Activated T-cell treated with anti-CD3 and anti-CD28 coated beads, Interleukin-2, amount 50 U/mL, for 1 hour (primary cell): ENCODE data around the gene STX8.
A peak's percentile ranks its signal among the peaks of the same experiment; 100 is the strongest.
"Not testable (repeated sequence)": the region's sequence is repeated elsewhere in the genome, so short reads cannot be mapped to it uniquely, and the experiment has no call there.

Experiments
- DNase-seq: peaks from one replicate; pipeline ENCODE4 v3.0.0-alpha.2; 2020

The STX8 gene

DNA sequence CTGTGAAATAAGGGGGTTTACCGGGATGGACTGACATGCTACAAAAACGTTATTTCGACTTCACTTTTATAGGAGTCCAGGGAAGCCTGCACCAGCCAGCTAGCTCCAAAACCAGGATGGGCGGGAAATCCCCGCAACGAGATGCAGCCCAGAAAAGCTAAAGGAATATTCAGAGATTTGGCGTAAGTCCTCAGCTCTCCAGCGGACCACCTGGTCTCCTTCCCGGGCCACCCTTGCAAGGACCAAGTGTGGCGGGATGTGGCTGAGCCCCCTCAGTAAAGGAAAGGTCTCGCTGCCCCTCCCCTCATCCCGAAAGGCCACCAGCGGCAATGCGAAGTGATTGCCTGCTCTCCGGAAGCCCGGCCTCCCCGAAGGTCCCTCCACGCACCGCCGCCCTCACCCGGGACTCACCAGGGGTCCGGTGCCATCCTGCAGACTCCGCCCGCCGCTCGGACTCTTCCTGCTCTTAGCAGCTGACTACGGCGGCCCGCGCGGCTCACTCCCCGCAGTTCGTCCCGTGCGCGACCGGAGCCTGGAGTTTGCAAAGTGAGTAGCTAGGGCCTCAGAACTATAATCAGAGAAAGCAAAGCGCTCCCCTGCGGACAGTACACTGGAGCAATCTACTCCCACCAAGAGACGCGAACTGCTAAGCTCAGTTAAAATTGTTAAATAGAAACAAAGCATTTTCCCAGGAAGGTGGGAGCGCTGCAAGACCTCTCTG is at the start of gene STX8:
STX8 (minus strand) TSS at position 440 of the 721 bp plus-strand sequence; CDS start at position 428, 12 bp downstream.
- DNase-seq: peak; percentile 76

DNA sequence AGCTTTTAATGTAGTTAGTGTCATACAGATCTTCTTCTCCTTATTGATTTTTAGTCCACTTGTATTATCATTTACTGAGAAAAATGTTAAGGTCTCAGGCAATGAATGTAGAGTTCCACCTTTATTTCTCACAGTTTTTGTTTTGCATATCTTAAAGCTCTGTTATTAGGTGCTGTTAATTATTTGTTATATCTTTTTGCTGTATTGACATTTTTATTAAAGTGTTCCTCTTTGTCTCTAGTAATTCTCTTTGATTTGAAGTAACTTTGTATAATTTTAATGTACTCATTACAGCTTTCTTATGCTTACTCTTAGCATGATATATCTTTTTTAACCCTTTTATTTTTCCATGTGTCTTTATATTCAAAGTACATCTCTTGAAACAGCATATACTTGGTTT is 47.3 kb upstream of the STX8 start:
- DNase-seq: no peak

DNA sequence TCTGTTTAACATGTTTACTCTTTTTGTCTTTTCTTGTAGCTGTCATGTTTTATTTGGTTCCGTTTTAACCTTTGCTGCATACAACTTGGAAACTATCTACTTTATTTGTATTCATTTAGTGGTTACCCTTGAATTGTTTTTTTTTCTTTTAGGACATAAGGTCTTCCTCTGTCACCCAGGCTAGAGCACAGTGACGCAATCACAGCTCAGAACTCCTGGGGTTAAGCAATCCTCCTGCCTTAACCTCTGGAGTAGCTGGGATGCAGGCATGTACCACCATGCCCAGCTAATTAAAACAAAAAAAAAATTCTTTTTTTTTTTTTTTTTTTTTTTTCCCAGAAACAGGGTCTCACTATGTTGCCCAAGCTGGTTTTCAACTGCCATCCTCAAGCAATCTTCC is 39.9 kb upstream of the STX8 start:
- DNase-seq: no peak

DNA sequence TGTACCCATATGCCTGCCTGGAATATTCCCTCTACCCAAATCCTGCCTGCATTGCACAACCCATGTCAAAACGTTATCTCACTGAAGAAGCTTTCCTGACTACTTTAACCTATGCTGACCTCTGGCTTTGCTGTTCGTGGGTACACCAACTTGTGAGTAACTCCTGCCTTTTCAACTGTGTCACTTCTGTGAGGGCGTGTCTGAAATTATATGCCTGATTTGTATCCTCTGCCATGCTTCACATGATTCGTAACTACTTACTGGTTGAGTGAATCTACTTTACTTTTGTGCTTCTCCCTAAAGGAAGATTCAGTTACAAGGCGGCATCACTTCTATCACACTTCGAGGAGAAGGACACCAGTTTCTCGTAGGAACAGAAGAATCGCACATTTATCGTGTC is 36.4 kb upstream of the STX8 start:
- DNase-seq: no peak

GRCh38 chr17:9611557-9611956 is 35.9 kb upstream of the STX8 start:
- DNase-seq: no peak

- not testable (repeated sequence) for DNase-seq
These were observed 31.4 kb upstream of the STX8 start for GRCh38 chr17:9607058-9607457.

- no peak for DNase-seq
These were observed 30.8 kb upstream of the STX8 start for GRCh38 chr17:9606453-9606852.

DNA sequence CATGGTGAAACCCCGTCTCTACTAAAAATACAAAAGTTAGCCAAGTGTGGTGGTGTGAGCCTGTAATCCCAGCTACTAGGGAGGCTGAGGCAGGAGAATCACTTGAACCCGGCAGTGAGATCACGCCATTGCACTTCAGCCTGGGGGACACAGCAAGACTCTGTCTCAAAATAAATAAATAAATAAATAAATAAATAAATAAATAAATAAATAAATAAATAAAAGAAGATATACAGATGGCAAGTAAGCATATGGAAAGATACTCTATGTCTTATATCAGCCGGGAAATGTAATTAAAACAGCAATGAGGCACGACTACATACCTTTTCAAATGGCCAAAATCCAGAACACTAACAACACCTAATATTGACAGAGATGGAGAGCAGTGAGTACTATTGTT is 29.0 kb upstream of the STX8 start:
- not testable (repeated sequence) for DNase-seq

- no peak for DNase-seq
These were observed 23.0 kb upstream of the STX8 start for GRCh38 chr17:9598661-9599060.

GRCh38 chr17:9597638-9598037 is 22.0 kb upstream of the STX8 start:
- DNase-seq: not testable (repeated sequence)

DNA sequence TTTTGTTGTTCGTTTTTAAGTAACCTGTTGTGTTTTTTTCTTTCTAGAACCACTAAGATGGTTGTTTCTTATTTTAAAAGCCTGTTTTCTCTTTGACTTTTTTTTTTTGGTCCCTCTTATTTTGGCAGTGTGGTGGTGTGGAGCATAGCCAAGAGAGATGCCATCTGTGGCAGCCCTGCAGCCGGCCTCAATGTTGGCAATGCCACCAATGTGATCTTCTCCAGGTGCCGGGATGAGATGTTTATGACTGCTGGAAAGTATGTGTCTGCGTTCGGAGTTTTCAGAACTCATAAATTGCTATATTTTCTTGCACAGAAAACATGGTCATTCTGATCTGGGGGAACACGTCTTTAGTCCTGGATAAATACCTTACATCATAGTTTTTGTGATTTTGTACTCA is 18.4 kb upstream of the STX8 start:
- DNase-seq: no peak

GRCh38 chr17:9587969-9588656 is 12.5 kb upstream of the STX8 start:
- no peak for DNase-seq

DNA sequence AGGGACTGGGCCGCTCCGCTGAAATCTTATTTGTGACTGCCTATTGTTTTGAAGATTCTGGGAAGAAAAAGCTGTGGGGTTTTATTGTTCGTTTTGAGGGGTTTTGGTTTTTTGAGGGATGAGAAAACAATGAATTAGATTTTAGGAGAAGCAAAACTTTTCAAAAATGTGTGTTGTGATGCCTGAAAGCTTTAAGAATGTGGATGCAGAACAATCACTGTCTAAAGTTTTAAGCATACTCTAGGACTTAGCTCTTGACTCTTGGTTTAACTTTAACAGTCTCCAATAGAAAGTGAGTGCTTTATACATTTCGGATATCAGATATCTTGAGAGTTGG is 1.7 kb upstream of the STX8 start:
- no peak for DNase-seq

GRCh38 chr17:9576521-9577372 is 1.1 kb upstream of the STX8 start, which contains the start of gene CFAP52:
TSS of gene CFAP52 (plus strand) at chr17:9576642. CDS start at chr17:9576696, 54 bp downstream.
- DNase-seq: peak; percentile 77

DNA sequence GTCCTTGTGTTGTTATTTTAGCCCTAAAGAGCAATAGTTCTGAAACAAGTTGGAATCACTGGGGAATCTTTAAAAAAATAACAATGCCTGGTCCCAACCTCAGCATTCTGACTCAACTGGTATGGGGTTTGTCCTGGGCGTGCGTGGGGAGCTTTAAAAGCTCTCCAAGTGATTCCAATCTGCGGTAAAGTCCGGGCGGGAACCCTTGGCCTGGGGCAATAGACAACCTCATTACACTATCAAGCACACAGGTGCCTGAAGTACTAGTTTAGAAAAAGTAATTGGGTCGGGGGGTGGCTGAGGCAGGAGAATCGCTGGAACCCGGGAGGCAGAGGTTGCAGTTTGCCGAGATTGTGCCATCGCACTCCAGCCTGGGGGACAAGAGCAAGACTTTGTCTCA is 4.4 kb downstream of the STX8 start:
- no peak for DNase-seq

- DNase-seq: no peak
These were observed 6.5 kb downstream of the STX8 start for GRCh38 chr17:9568957-9569588.

GRCh38 chr17:9568004-9568403 is 7.6 kb downstream of the STX8 start:
- DNase-seq: no peak

DNA sequence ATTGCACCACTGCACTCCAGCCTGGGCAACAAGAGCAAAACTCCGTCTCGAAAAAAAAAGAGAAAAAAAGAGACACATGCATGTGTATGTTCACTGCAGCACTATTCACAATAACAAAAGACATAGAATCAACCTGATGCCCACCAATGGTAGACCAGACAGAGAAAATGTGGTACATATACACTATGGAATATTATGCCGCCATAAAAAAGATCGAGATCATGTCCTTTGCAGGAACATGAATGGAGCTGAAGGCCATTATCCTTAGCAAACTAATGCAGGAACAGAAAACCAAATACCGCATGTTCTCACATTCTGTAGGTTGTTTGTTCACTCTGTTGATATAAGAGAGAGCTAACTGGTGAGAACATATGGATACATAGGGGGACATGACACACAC is 8.9 kb downstream of the STX8 start:
- DNase-seq: not testable (repeated sequence)

GRCh38 chr17:9566067-9566466 is 9.6 kb downstream of the STX8 start:
- DNase-seq: no peak

DNA sequence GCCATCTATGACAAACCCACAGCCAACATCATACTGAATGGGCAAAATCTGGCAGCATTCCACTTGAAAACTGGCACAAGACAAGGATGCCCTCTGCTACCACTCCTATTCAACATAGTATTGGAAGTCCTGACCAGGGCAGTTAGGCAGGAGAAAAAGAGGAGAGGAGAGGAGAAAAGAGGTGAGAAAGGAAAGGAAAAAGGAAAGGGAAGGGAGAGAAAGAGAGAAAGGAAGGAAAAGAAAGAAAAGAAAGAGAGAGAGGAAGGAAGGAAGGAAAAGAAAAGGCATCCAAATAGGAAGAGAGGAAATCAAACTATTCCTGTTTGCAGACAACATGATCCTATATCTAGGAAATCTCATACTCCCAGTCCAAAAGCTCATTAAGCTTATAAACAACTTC is 11.5 kb downstream of the STX8 start:
- DNase-seq: no peak

DNA sequence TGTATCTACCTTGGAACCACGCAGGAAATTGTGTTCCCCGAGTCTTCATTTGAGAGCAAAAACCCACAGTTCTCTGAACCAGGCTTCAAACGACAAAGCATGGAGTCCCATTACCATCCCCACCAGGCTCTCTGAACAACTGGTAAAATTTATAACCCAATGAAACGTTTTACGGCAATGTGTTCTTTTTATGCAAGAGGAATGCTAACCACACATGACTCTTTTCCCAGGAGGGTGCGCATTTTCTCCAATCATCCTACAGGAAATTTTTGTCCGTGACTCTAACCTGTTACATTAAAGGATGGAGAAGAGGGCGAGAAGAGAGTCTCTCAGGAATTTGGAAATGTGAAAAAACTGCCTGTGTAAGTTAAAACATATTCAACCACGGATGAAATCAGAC is 17.8 kb downstream of the STX8 start:
- DNase-seq: no peak

GRCh38 chr17:9557161-9557755 is 18.4 kb downstream of the STX8 start:
- DNase-seq: no peak

DNA sequence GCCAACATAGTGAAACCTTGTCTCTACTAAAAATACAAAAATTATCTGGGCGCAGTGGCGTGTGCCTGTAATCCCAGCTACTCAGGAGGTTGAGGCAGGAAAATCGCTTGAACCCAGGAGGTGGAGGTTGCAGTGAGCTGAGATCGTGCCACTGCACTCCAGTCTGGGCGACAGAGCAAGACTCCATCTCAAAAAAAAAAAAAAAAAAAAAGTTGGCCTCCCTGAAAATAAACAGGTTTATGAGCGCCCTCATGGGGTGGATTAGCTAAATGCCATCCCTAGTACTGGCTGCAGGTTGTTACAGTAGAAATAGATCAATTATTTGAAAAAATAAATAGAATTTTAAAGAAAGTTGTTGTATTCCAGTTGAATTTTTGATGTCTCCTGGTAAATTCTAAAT is 20.9 kb downstream of the STX8 start:
- DNase-seq: peak; percentile 20
